Stimulated activated CD4-positive, alpha-beta T cell treated with anti-CD3 and anti-CD28 coated beads, Interleukin-12 subunit alpha, Interleukin-12 subunit beta, amount 100 ng/mL, for 4 hours (primary cell): Measurements from ENCODE around the gene IGFALS.

Source experiments
- DNase-seq: peaks from one replicate; pipeline ENCODE4 v3.0.0-alpha.2; 2020

Gene IGFALS

GRCh38 chr16:1788095-1788707 is 5.3 kb downstream of the IGFALS start:
- no peak for DNase-seq

- no peak for DNase-seq
These were observed 6.0 kb downstream of the IGFALS start for GRCh38 chr16:1787322-1788094.

GRCh38 chr16:1787056-1787321 is 6.5 kb downstream of the IGFALS start:
- no peak for DNase-seq

GRCh38 chr16:1786242-1787055 is 7.1 kb downstream of the IGFALS start:
- no peak for DNase-seq

GRCh38 chr16:1785846-1786170 is 7.7 kb downstream of the IGFALS start:
- no peak for DNase-seq

- DNase-seq: no peak
These were observed 8.3 kb downstream of the IGFALS start for GRCh38 chr16:1784977-1785845.

- peak; percentile 96 for DNase-seq
These were observed 10.9 kb downstream of the IGFALS start, which contains the start of the genes NUBP2 and SPSB3 for GRCh38 chr16:1782408-1783264. Gene NUBP2, plus strand, starts transcription at chr16:1782960. Its CDS starts 61 bp downstream, at chr16:1783021. Gene SPSB3, minus strand, starts transcription at chr16:1782571. Its CDS starts 1,088 bp downstream, at chr16:1781483.

- no peak for DNase-seq
These were observed 11.6 kb downstream of the IGFALS start for GRCh38 chr16:1781758-1782407.

- no peak for DNase-seq
These were observed 12.3 kb downstream of the IGFALS start for GRCh38 chr16:1781254-1781653.

GRCh38 chr16:1780677-1781072 is 12.8 kb downstream of the IGFALS start:
- no peak for DNase-seq

- DNase-seq: no peak
These were observed 13.5 kb downstream of the IGFALS start for GRCh38 chr16:1779741-1780676.

- no peak for DNase-seq
These were observed 14.2 kb downstream of the IGFALS start for GRCh38 chr16:1779234-1779701.

GRCh38 chr16:1778200-1779179 is 15.0 kb downstream of the IGFALS start:
- DNase-seq: no peak

GRCh38 chr16:1777375-1778199 is 15.9 kb downstream of the IGFALS start:
- DNase-seq: no peak

GRCh38 chr16:1776991-1777374 is 16.5 kb downstream of the IGFALS start:
- DNase-seq: no peak

GRCh38 chr16:1776672-1776955 is 16.9 kb downstream of the IGFALS start:
- no peak for DNase-seq

GRCh38 chr16:1775846-1776671 is 17.4 kb downstream of the IGFALS start:
- DNase-seq: no peak
